A549 (cell line): ENCODE measurements around the gene CAPN11. TPM values are rescaled to one million over a fixed set of nuclear protein-coding genes. Genes with fewer than 3 reads are reported as not detected.

Experiments used
- ATAC-seq, 2 experiments: fragments of 200-7000 bp in 1 of 2; fragments of >200 bp in 1 of 2; cut with Nextera tagmentation in 1 of 2; cut with Tn5 transposase in 1 of 2; 3 replicates each; pipeline versions ENCODE4 v1.8.0 to v1.9.1; 2018 to 2020; ENCODE audit warnings: mild to moderate bottlenecking in 1 of 2, moderate library complexity in 1 of 2
- CTCF ChIA-PET: fragments of 300-600 bp; sonication (Branson Sonifier 250); formaldehyde crosslinking; extraction: SDS; loops from one replicate; lab custom pipeline; 2021; ENCODE audit warnings: antibody characterized with exemption, inconsistent platforms; lab: Yijun Ruan, JAX
- POLR2A ChIA-PET: fragments of 350-600 bp; formaldehyde crosslinking; extraction: SDS; loops from one replicate; lab custom pipeline; 2021; ENCODE audit warnings: antibody characterized with exemption, inconsistent platforms; lab: Yijun Ruan, JAX
- DNase-seq, 2 experiments: peaks; one replicate each; pipeline versions ENCODE4 v3.0.0 to v3.0.0-alpha.2; 2011 to 2016; ENCODE audit warnings: low read depth in 1 of 2, low spot score in 1 of 2
- FAIRE-seq: peaks from 2 replicates; lab custom pipeline; 2011; peaks lifted over from hg19 to GRCh38; lab: Jason Lieb, UNC
- H3K27ac ChIP-seq, 2 experiments: fragments of >200 bp; sonication (Bioruptor Twin); formaldehyde crosslinking; 3 replicates each; pipeline ENCODE4 v1.5.1; 2016 to 2017
- H3K4me1 ChIP-seq: fragments of >200 bp; sonication (Bioruptor Twin); formaldehyde crosslinking; 3 replicates; pipeline ENCODE4 v1.6.1; 2016
- H3K4me2 ChIP-seq: fragments of >200 bp; sonication (Bioruptor Twin); formaldehyde crosslinking; 3 replicates; pipeline ENCODE4 v1.6.1; 2016
- H3K4me3 ChIP-seq: fragments of >200 bp; sonication (Bioruptor Twin); formaldehyde crosslinking; 3 replicates; pipeline ENCODE4 v1.5.1; 2016
- H3K9me3 ChIP-seq: fragments of >200 bp; sonication (Bioruptor Twin); formaldehyde crosslinking; 3 replicates; pipeline ENCODE4 v1.6.1; 2016
- BHLHE40 ChIP-seq: IDR thresholded peaks from 2 replicates; pipeline ENCODE4 v1.6.1; 2012; ENCODE audit warnings: low read depth, low read length, inconsistent platforms
- CBX8 ChIP-seq: fragments of 200-600 bp; sonication (generic); IDR thresholded peaks from 2 replicates; pipeline ENCODE4 v1.6.1; 2016
- CHD2 ChIP-seq: fragments of 150-350 bp; IDR thresholded peaks from 2 replicates; pipeline ENCODE4 v1.6.1; 2014; ENCODE audit warnings: low read length; ENCODE audit not compliant: partially characterized antibody
- FOSL2 ChIP-seq, 2 experiments: fragments of 450-650 bp in 1 of 2; fragments of >200 bp in 1 of 2; sonication (Bioruptor Twin) in 1 of 2; formaldehyde crosslinking; IDR thresholded peaks; 2 replicates each; pipeline versions ENCODE4 v1.5.0 to v1.6.1; 2016 to 2020; ENCODE audit warnings: mild to moderate bottlenecking in 1 of 2, moderate library complexity in 1 of 2
- HDAC2 ChIP-seq: fragments of 200-600 bp; sonication (generic); IDR thresholded peaks from 2 replicates; pipeline ENCODE4 v1.6.1; 2016
- MAZ ChIP-seq: fragments of 150-350 bp; IDR thresholded peaks from 2 replicates; pipeline ENCODE4 v1.6.1; 2014; ENCODE audit warnings: antibody characterized with exemption, low read depth, low read length, borderline replicate concordance
- RARB ChIP-seq: fragments of 250-450 bp; sonication (Bioruptor Pico); IDR thresholded peaks from 2 replicates; pipeline ENCODE4 v1.8.0; 2021; ENCODE audit warnings: mild to moderate bottlenecking, moderate library complexity
- RCOR1 ChIP-seq: fragments of 150-350 bp; IDR thresholded peaks from 2 replicates; pipeline ENCODE4 v1.6.1; 2014; ENCODE audit warnings: antibody characterized with exemption, low read length, low read depth
- RFX5 ChIP-seq: fragments of 450-650 bp; IDR thresholded peaks from 2 replicates; pipeline ENCODE4 v1.7.1; 2014; ENCODE audit warnings: antibody characterized with exemption, mild to moderate bottlenecking, moderate library complexity
- TFCP2L1 ChIP-seq: fragments of 250-450 bp; sonication (Bioruptor Pico); IDR thresholded peaks from 2 replicates; pipeline ENCODE4 v1.5.0; 2021; ENCODE audit warnings: mild to moderate bottlenecking
- TP53 ChIP-seq: fragments of 250-450 bp; sonication (Bioruptor Pico); IDR thresholded peaks from 2 replicates; pipeline ENCODE4 v1.5.0; 2021; ENCODE audit warnings: mild to moderate bottlenecking, moderate library complexity
- ZSCAN20 ChIP-seq: fragments of 250-450 bp; sonication (Bioruptor Pico); IDR thresholded peaks from 2 replicates; pipeline ENCODE4 v1.8.0; 2022; ENCODE audit warnings: mild to moderate bottlenecking, moderate library complexity
- WGBS: methylation state at CpG from one replicate; pipeline ENCODE4 v1.1.6; 2017; ENCODE audit errors: missing lambda C conversion rate; 5-methylcytosine and 5-hydroxymethylcytosine counted together
- polyA plus RNA-seq, 4 experiments: library from polyadenylated mRNA; depleted of rRNA in 3 of 4; stranded (reverse); fragments of >200 nt; fragmentation: RNase III in 1 of 4; extraction: RNeasy Plus Mini Kit Qiagen cat#74134 plus additional on column Dnase treatment in 1 of 4; gene quantifications; 2 replicates in 3 of 4; 3 replicates in 1 of 4; pipeline ENCODE4 v1.2.3, GENCODE V29; 2011 to 2017
- TF ChIP-seq, protein P1 (sequence below): fragments of >200 bp; sonication (Bioruptor Twin); formaldehyde crosslinking; IDR thresholded peaks from 3 replicates; pipeline ENCODE4 v1.5.1; 2016
- TF ChIP-seq, protein P2 (sequence below): IDR thresholded peaks from 2 replicates; pipeline ENCODE4 v1.6.1; 2012; ENCODE audit warnings: low read depth, borderline replicate concordance
- TF ChIP-seq, protein P3 (sequence below): fragments of 150-350 bp; IDR thresholded peaks from 2 replicates; pipeline ENCODE4 v1.6.1; 2014; ENCODE audit warnings: low read depth, mild to moderate bottlenecking, low read length
- TF ChIP-seq, protein P4 (sequence below): fragments of >200 bp; sonication (Bioruptor Twin); formaldehyde crosslinking; IDR thresholded peaks from 2 replicates; pipeline ENCODE4 v1.6.1; 2016
- TF ChIP-seq, protein P5 (sequence below): fragments of 250-450 bp; sonication (Bioruptor Pico); IDR thresholded peaks from 2 replicates; pipeline ENCODE4 v1.5.0; 2020; ENCODE audit warnings: low read depth, mild to moderate bottlenecking, moderate library complexity

The CAPN11 gene
- polyA plus RNA-seq, 2 of the 4 experiments (the other 2 are of a cell fraction) = 0.10 TPM; not detected in 1

DNA sequence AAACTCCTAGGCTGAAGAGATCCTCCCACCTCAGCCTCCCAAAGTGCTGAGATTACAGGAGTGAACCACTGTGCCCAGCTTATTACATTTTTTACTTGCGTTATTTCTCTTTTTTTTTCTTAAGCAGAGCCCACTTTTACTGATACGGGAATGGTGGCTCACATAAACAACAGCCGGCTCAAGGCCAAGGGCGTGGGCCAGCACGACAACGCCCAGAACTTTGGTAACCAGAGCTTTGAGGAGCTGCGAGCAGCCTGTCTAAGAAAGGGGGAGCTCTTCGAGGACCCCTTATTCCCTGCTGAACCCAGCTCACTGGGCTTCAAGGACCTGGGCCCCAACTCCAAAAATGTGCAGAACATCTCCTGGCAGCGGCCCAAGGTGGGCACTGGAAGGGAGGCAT, 10.5 kb downstream of the CAPN11 start:
- TF ChIP-seq, protein P1, sequence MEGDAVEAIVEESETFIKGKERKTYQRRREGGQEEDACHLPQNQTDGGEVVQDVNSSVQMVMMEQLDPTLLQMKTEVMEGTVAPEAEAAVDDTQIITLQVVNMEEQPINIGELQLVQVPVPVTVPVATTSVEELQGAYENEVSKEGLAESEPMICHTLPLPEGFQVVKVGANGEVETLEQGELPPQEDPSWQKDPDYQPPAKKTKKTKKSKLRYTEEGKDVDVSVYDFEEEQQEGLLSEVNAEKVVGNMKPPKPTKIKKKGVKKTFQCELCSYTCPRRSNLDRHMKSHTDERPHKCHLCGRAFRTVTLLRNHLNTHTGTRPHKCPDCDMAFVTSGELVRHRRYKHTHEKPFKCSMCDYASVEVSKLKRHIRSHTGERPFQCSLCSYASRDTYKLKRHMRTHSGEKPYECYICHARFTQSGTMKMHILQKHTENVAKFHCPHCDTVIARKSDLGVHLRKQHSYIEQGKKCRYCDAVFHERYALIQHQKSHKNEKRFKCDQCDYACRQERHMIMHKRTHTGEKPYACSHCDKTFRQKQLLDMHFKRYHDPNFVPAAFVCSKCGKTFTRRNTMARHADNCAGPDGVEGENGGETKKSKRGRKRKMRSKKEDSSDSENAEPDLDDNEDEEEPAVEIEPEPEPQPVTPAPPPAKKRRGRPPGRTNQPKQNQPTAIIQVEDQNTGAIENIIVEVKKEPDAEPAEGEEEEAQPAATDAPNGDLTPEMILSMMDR = no peak
- TF ChIP-seq FOSL2 (IDR thresholded peaks at IDR 0.05) (no peak), FOSL2 (CRISPR knock-in tag; IDR thresholded peaks at IDR 0.05) (no peak), CHD2 (no peak), MAZ (no peak)
- TF ChIP-seq, protein P2, sequence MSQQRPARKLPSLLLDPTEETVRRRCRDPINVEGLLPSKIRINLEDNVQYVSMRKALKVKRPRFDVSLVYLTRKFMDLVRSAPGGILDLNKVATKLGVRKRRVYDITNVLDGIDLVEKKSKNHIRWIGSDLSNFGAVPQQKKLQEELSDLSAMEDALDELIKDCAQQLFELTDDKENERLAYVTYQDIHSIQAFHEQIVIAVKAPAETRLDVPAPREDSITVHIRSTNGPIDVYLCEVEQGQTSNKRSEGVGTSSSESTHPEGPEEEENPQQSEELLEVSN = no peak
- Histone ChIP-seq H3K27ac (no peak overlapping the region), H3K4me1 (no peaks in the 10 kb centered on the region), H3K4me3 (no peak overlapping the region), H3K9me3 (no peaks in the 10 kb centered on the region), H3K4me2 (no peak overlapping the region)
- DNase-seq = no peak
- POLR2A ChIA-PET = no interaction called here
- FAIRE-seq = no peak
- no peak for ATAC-seq
- CTCF ChIA-PET = interaction anchor here (0.8 to 1.3 kb wide), 6 partner anchors 15 to 77 kb away, joined by 3 to 7 read pairs (median 4); no protein-coding TSS in a partner anchor
- WGBS = 64% methylated on average over 9 of the region's 9 CpGs

DNA sequence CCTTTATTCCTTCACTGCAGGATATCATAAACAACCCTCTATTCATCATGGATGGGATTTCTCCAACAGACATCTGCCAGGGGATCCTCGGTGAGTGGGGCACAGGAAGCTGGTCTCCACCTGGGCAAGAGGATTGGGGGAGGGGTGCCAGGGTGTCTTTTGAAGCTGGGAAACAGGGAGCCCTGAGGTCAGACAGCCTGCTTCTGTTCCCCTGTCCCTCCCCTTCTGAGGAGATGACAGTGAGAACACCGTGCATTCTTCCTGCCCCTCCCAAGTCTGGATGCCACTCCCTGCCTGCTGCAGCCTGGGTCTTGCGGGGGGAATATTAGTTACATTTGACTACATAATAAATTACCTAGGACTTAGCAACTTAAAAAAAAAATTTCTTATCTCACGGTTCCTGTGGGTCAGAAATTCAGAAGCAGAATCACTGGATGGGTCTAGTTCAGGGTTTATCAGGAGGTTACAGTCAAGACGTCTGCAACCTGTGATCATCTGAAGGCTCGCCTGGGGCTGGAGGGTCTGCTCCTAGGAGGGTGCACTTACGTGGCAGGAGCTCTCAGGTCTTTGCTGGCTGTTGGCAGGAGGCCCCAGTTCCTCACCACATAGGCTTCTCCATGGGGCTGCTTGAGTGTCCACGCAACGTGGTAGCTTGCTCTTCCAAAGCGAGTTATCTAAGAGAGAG, 11.4 kb downstream of the CAPN11 start:
- no peak for TF ChIP-seq RFX5
- TF ChIP-seq, protein P3, sequence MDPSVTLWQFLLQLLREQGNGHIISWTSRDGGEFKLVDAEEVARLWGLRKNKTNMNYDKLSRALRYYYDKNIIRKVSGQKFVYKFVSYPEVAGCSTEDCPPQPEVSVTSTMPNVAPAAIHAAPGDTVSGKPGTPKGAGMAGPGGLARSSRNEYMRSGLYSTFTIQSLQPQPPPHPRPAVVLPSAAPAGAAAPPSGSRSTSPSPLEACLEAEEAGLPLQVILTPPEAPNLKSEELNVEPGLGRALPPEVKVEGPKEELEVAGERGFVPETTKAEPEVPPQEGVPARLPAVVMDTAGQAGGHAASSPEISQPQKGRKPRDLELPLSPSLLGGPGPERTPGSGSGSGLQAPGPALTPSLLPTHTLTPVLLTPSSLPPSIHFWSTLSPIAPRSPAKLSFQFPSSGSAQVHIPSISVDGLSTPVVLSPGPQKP = no peak
- Histone ChIP-seq H3K9me3 (no peaks in the 10 kb centered on the region), H3K27ac (no peak overlapping the region), H3K4me1 (no peaks in the 10 kb centered on the region), H3K4me3 (no peak overlapping the region), H3K4me2 (no peak overlapping the region)
- ChIA-PET CTCF (interaction anchor here (0.5 to 2.4 kb wide), 7 partner anchors 17 to 169 kb away, joined by 3 to 7 read pairs (median 4); no protein-coding TSS in a partner anchor), POLR2A (no interaction called here)
- FAIRE-seq = no peak
- DNase-seq = no peak
- 55% methylated on average over 8 of the region's 10 CpGs for WGBS
- ATAC-seq = no peak

DNA sequence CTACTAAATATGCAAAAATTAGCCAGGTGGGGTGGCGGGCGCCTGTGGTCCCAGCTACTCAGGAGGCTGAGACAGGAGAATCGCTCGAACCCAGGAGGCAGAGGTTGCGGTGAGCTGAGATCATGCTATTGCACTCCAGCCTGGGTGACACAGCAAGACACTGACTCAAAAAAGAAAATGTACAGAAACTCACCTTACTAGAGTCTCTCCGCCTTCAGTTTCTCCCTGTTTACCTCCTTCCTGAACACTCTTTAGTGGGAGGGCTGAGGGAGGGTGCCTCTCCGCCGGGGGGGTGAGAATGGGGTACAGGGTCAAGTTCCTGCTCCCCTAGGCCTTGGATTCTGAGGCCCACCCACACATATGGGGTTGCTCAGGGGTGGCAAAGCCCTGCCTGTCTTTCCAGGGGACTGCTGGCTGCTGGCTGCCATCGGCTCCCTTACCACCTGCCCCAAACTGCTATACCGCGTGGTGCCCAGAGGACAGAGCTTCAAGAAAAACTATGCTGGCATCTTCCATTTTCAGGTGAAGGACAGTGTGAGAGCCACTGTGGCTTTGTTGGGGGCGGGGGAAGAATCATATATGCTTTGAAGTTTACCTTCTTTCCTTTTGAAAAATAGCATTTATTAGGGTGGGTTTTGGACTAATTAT, 13.4 kb downstream of the CAPN11 start:
- DNase-seq (no peak), FAIRE-seq (no peak), ATAC-seq (no peak)
- H3K4me1 ChIP-seq = no peaks in the 10 kb centered on the region
- CTCF ChIA-PET = interaction anchor here (1.0 to 3.2 kb wide), 33 partner anchors 9 to 241 kb away, joined by 3 to 31 read pairs (median 7); partner anchors contain the start of gene MYMX
- H3K9me3 ChIP-seq = no peaks in the 10 kb centered on the region
- H3K4me3 ChIP-seq = no peak overlapping the region
- H3K4me2 ChIP-seq = no peak overlapping the region
- WGBS = 56% methylated on average over 12 of the region's 12 CpGs
- POLR2A ChIA-PET = no interaction called here
- TF ChIP-seq TFCP2L1 = no peak
- TF ChIP-seq RCOR1 = no peak
- no peak for TF ChIP-seq HDAC2
- TF ChIP-seq, protein P4, sequence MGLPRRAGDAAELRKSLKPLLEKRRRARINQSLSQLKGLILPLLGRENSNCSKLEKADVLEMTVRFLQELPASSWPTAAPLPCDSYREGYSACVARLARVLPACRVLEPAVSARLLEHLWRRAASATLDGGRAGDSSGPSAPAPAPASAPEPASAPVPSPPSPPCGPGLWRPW = no peak
- TF ChIP-seq BHLHE40 = no peak
- TF ChIP-seq RARB = no peak
- no peak for TF ChIP-seq TP53
- no peak for TF ChIP-seq CBX8
- no peak for TF ChIP-seq ZSCAN20 (CRISPR knock-in tag)
- TF ChIP-seq, protein P5, sequence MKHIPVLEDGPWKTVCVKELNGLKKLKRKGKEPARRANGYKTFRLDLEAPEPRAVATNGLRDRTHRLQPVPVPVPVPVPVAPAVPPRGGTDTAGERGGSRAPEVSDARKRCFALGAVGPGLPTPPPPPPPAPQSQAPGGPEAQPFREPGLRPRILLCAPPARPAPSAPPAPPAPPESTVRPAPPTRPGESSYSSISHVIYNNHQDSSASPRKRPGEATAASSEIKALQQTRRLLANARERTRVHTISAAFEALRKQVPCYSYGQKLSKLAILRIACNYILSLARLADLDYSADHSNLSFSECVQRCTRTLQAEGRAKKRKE (CRISPR knock-in tag) = no peak
- H3K27ac ChIP-seq = no peak overlapping the region
